Activated T-cell treated with anti-CD3 and anti-CD28 coated beads, Interleukin-2, amount 50 U/mL, for 72 hours (primary cell): Measurements from ENCODE around the gene SIGLEC1. TPM values are rescaled to one million over a fixed set of nuclear protein-coding genes. Genes with fewer than 3 reads are reported as not detected.

Experiments used
- ATAC-seq, 2 donors: fragments of 150-1000 bp; cut with Tn5 transposase; replicated peaks in 1 of 2; 2 replicates each; pipeline ENCODE4 v1.10.0; 2021; ENCODE audit warnings: moderate library complexity in 2 of 2, mild to moderate bottlenecking in 1 of 2
- DNase-seq, 2 donors: peaks; one replicate each; pipeline ENCODE4 v3.0.0; 2021 to 2022; ENCODE audit warnings: mixed read lengths in 1 of 2
- H3K27ac Mint-ChIP-seq: one replicate; pipeline ENCODE4 v1.8.0; 2022; ENCODE audit warnings: mild to moderate bottlenecking, moderate library complexity, mixed read lengths
- H3K27me3 Mint-ChIP-seq: one replicate; pipeline ENCODE4 v1.8.0; 2022; ENCODE audit warnings: low read depth, mixed read lengths
- H3K36me3 Mint-ChIP-seq, 2 donors: one replicate each; pipeline ENCODE4 v1.8.0; 2022; ENCODE audit warnings: mixed read lengths in 2 of 2, mild to moderate bottlenecking in 1 of 2; ENCODE audit not compliant: insufficient read depth in 2 of 2
- H3K4me1 Mint-ChIP-seq: one replicate; pipeline ENCODE4 v1.8.0; 2022; ENCODE audit warnings: low read depth, mixed read lengths
- H3K4me3 Mint-ChIP-seq, 2 donors: one replicate each; pipeline ENCODE4 v1.8.0; 2022; ENCODE audit warnings: mild to moderate bottlenecking in 2 of 2, mixed read lengths in 2 of 2, moderate library complexity in 2 of 2
- H3K9me3 Mint-ChIP-seq, 2 donors: one replicate each; pipeline ENCODE4 v1.8.0; 2022; ENCODE audit warnings: mixed read lengths in 2 of 2
- total RNA-seq, 2 donors: library from RNA; stranded (reverse); gene quantifications; one replicate each; pipeline ENCODE4 v1.2.3, GENCODE V29; 2022

The SIGLEC1 gene
- total RNA-seq, 2 donors from 2014 or later, result 0.02 TPM; not detected in 1

DNA sequence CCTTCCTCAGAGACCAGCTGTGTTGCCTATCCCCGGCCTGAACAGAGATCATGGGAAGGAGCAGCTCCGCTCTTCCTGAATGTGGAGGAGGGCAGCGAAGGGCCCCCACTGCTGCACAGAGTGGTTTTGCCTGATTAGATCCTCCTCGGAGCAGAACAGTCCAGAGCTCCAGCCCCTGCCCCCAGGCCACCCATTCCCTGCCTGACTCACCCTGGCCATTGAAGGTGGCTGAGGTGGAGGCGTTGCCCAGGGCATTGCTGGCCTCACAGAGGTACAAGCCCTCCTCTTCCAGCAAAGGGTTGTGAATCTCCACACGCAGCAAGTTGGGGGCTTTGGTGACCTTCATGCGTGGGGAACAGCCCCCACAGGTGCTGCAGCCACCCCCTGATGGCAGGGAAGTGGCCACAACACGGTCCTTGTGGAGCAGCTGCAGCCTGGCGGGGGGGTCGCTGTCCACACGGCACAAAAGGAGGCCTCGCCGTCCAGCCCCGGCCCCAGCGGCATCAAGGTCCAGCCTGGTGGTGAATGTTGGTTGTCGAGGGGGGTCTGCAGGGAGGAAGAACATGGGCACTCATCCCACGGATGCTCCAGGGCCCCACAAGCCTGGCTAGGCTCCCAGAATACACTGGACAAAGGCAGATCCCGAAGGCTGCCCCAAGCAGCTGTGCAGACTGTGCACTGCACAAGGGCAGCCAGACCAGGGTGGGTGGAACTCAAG lies 14.7 kb downstream of the SIGLEC1 start:
- no peaks in the 10 kb centered on the region for H3K36me3 Mint-ChIP-seq
- H3K9me3 Mint-ChIP-seq, result no peaks in the 10 kb centered on the region
- H3K27ac Mint-ChIP-seq, result no peak overlapping the region
- H3K4me1 Mint-ChIP-seq, result no peaks in the 10 kb centered on the region
- H3K27me3 Mint-ChIP-seq, result no peaks in the 10 kb centered on the region
- no peak for ATAC-seq
- H3K4me3 Mint-ChIP-seq, result no peak overlapping the region
- DNase-seq, result no peak

DNA sequence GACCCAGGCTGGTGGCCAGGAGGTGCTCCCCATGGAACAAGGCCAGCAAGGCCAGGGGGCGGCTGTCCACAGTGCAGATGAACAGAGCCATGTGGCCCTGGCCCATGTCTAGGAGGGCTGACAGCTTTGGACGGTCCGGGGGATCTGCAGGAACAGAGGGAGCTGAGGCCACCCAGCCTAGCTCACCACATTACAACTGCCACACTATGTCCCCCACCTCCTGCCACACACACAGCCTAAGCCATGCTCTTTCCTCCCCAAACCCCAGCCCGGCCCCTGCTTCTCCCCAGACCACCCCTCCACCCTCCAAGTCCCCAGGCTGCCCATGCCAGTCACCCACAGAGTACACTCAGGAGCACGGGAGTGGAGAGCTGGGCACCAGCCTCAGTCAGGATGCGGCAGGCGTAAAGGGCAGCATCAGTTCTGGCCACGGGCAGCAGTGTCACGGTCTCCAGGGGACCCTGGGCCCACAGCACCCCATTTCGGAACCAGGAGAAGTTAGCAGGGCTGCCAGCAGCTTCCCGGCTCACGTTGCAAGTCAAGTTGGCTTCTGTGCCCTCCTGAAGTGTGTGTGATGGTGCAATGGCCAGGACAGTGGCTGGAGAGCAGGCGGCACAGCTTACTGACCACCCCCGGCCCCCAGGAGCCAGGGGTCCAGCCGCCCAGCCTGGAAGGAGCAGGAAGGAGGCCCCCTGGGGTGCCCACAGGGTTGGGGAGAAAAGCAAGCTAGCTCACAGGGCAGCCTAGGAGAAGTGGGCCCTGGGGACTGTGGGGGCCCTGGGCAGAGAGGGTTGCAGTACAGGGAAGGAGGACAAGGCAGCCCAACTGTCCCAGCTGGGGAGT lies 15.4 kb downstream of the SIGLEC1 start:
- Mint-ChIP-seq H3K9me3 (no peaks in the 10 kb centered on the region), H3K27me3 (no peaks in the 10 kb centered on the region), H3K4me3 (no peak overlapping the region), H3K36me3 (no peaks in the 10 kb centered on the region), H3K4me1 (no peaks in the 10 kb centered on the region), H3K27ac (no peak overlapping the region)
- ATAC-seq, result no peak
- DNase-seq, result no peak

DNA sequence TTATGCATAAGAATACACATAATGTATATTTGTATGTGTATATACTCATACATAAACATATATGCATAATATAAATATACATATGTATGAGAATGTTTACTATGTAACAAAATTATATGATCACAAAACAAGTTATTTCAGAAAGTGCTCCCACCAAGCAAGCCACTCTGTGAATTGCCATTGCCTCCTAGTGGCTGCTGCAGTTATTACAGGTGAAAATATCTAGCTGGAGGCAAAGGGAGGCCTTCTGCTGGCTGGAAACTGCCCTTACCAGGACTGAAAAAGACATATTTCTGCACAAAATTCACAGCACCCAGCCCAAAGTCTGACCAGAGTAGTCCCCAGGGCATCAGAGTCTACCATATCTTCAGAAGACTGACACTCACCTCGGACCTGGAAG lies 16.2 kb downstream of the SIGLEC1 start:
- DNase-seq (no peak), ATAC-seq (no peak)
- no peaks in the 10 kb centered on the region for H3K27me3 Mint-ChIP-seq
- H3K4me1 Mint-ChIP-seq, result no peaks in the 10 kb centered on the region
- no peak overlapping the region for H3K27ac Mint-ChIP-seq
- H3K36me3 Mint-ChIP-seq, result no peaks in the 10 kb centered on the region
- no peak overlapping the region for H3K4me3 Mint-ChIP-seq
- no peaks in the 10 kb centered on the region for H3K9me3 Mint-ChIP-seq

DNA sequence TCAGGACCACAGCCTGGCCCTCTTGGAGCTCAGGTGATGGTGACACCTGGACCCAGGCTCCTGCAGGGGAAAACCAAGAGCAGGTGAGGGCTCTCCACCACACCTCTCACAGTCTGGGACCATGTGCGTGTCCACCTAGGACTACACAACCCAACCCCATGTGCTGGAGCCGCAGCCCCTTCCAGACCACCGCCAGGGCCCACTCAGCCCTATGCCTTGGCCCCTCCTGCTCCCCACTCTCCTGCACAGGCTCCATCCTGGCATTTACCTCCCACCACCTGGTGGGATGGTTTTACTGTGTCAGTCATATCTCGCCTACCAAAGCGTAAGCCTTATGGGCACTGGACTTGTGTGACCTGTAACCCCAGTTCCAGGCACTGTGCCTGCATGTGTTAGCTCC lies 17.5 kb downstream of the SIGLEC1 start:
- no peak overlapping the region for H3K27ac Mint-ChIP-seq
- no peaks in the 10 kb centered on the region for H3K4me1 Mint-ChIP-seq
- H3K27me3 Mint-ChIP-seq, result no peaks in the 10 kb centered on the region

DNA sequence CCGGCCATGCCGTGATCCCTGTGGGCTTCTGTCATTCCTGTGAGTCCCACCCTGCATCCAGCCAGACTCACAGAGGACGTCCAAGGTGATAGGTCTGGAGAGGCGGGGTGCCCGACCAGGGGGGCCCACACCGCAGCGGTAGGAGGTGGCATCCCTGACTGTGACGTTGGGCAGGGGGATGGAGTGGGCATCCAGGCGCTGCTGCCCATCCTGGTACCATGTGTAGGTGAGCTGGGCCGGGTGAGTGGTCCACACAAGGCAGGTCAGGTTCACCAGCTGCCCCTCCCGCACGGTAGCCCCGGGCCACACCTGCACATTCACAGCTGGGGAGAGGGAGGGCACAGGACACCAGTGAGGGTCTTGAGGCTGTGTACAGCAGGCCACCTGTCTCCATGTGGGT lies 19.0 kb downstream of the SIGLEC1 start:
- no peak for ATAC-seq
- H3K4me1 Mint-ChIP-seq, result no peaks in the 10 kb centered on the region
- no peaks in the 10 kb centered on the region for H3K27me3 Mint-ChIP-seq
- H3K9me3 Mint-ChIP-seq, result no peaks in the 10 kb centered on the region
- no peak overlapping the region for H3K4me3 Mint-ChIP-seq
- no peak overlapping the region for H3K27ac Mint-ChIP-seq
- H3K36me3 Mint-ChIP-seq, result no peaks in the 10 kb centered on the region
- DNase-seq, result no peak

More for the DNA sequence above, 17.5 kb downstream of the SIGLEC1 start:
- ATAC-seq (no peak), DNase-seq (no peak)
- Mint-ChIP-seq H3K4me3 (no peak overlapping the region), H3K9me3 (no peaks in the 10 kb centered on the region), H3K36me3 (no peaks in the 10 kb centered on the region)

DNA sequence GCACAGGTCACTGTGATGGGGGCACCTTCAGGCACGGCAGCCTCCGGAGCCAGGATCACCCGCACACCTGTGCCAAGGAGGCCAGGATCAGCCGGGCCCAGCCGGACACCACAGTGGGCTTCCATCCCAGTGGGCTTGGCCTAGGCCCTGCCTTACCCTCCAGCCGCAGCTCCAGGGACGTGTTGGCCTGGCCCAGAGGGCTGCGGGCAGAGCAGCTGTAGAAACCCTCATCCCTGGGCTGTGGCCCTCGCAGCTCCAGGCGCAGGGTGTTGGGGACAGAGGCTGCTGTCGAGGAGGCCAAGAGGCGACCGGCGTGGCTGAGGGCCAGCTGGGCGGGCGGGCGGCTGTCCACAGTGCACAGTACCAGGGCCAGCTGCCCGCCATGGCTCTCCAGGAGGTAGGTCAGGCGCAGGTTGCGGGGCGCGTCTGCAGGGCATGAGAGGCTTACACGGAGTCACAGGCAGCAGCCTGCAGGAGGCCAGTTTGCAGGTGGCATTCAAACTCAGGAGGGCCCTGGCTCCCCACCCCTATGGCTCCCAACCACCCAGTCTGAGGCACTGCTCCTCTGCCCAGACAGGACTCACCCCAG lies 19.6 kb downstream of the SIGLEC1 start:
- Mint-ChIP-seq H3K27me3 (peaks cover 3% of the 10 kb centered on the region), H3K36me3 (no peaks in the 10 kb centered on the region), H3K9me3 (no peaks in the 10 kb centered on the region), H3K4me1 (no peaks in the 10 kb centered on the region), H3K27ac (no peak overlapping the region), H3K4me3 (no peak overlapping the region)
- no peak for DNase-seq
- ATAC-seq, result no peak

DNA sequence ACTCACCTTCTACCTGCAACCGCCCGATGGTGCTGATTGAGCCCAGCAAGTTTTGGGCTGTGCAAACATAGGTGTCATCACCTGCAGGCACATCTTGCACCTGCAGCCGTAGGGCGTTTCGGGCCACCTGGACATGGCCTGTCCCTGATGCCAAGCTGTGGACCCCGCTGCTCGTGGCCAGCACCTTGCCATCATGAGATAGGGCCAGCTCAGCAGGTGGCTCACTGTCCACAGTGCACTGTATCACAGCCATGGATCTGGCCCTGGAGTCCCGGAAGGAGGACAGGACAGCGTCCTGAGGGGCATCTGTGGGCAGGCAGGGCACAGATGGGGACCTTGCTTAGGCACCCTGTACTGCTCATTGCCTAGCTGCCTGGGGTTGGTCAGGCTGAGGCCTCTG lies 20.5 kb downstream of the SIGLEC1 start:
- H3K4me1 Mint-ChIP-seq, result no peaks in the 10 kb centered on the region
- H3K27ac Mint-ChIP-seq, result no peak overlapping the region
- no peak for ATAC-seq
- peaks cover 12% of the 10 kb centered on the region for H3K27me3 Mint-ChIP-seq
- H3K4me3 Mint-ChIP-seq, result no peak overlapping the region
- no peaks in the 10 kb centered on the region for H3K9me3 Mint-ChIP-seq
- no peaks in the 10 kb centered on the region for H3K36me3 Mint-ChIP-seq
- no peak for DNase-seq

DNA sequence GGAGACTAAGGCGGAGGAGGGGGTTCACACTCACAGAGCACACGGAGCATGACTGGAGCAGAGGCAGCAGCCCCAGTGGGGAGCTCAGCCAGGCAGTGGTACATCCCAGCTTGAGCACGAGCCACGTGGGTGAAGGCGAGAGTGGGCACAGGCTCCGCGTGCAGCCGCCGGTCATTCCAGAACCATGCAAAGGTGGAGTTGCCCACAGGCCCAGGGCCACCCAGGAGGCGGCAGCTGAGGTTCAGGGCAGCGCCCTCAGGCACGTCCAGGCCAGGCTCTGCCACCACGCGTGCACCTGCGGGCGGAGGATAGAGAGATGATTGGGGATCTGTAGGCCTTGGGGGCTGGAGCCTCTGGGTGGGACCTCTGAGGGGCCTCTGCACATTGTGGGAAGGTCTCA lies 21.1 kb downstream of the SIGLEC1 start:
- no peak overlapping the region for H3K4me3 Mint-ChIP-seq
- no peak for ATAC-seq
- DNase-seq, result no peak
- no peaks in the 10 kb centered on the region for H3K9me3 Mint-ChIP-seq
- no peaks in the 10 kb centered on the region for H3K36me3 Mint-ChIP-seq
- no peaks in the 10 kb centered on the region for H3K4me1 Mint-ChIP-seq
- H3K27ac Mint-ChIP-seq, result no peak overlapping the region
- peaks cover 18% of the 10 kb centered on the region for H3K27me3 Mint-ChIP-seq

DNA sequence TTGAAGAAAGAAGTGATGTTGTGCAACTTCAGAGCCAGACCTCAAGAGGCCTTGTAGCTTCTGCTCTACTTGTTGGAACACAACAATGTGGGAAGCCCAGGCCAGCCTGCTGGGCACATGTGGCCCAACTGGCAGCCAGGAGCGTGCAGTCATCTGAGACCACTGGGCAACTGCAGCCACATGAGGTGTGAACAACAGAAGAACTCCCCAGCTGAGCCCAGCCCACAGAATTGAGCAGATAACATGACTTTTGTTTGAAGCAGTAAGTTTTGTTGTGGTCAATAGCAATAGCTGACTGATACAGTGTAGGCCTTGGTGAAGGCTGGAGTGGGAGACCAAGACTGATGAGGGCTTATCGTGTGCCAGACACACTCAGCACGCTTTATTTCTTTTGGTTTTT lies 22.0 kb downstream of the SIGLEC1 start:
- no peaks in the 10 kb centered on the region for H3K4me1 Mint-ChIP-seq
- H3K27me3 Mint-ChIP-seq, result peaks cover 21% of the 10 kb centered on the region
- DNase-seq, result no peak
- H3K27ac Mint-ChIP-seq, result no peak overlapping the region
- H3K36me3 Mint-ChIP-seq, result no peaks in the 10 kb centered on the region
- H3K4me3 Mint-ChIP-seq, result no peak overlapping the region
- no peak for ATAC-seq
- H3K9me3 Mint-ChIP-seq, result no peaks in the 10 kb centered on the region

DNA sequence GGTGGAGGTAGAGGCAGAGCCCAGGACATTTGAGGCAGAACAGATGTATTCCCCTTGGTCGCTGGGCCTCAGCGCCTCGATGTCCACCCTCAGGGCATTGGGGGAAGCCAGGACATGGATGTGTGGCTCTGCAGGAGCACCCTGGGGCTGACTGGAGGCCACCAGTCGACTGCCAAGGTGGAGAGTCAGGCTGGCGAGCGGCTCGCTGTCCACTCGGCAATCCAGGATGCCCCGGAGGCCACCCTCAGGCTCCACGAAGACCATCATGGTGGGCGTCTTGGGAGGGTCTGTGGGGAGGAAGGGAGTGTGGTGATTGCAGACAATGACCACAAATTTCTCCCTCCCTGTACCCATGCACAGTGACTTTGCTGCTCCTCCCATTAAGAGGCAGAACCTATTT lies 22.4 kb downstream of the SIGLEC1 start:
- H3K27ac Mint-ChIP-seq, result no peak overlapping the region
- H3K4me3 Mint-ChIP-seq, result no peak overlapping the region
- H3K27me3 Mint-ChIP-seq, result peaks cover 26% of the 10 kb centered on the region
- H3K4me1 Mint-ChIP-seq, result no peaks in the 10 kb centered on the region
- DNase-seq (no peak), ATAC-seq (no peak)
- no peaks in the 10 kb centered on the region for H3K36me3 Mint-ChIP-seq
- no peaks in the 10 kb centered on the region for H3K9me3 Mint-ChIP-seq

DNA sequence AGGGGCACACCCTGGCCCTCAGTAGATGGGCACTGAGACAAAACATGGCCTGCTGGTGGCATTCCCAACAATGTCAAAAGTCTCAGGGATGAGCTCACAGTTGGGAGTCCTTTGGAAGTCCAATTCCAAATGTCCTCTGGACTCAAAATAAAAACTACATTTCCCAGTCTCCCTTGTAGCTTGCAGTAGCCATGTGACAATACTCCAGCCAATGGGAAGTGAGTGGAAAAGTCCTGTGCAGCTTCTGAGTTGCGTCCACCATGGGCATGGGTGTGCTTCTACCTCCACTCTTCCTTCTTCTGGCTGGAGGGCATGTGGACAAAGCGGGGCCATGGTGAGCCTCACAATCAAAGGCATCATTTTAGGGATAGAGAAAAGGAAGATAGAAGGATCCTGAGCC lies 24.7 kb downstream of the SIGLEC1 start:
- Mint-ChIP-seq H3K27me3 (peaks cover 45% of the 10 kb centered on the region), H3K36me3 (no peaks in the 10 kb centered on the region), H3K4me3 (no peak overlapping the region), H3K4me1 (no peaks in the 10 kb centered on the region), H3K9me3 (no peaks in the 10 kb centered on the region), H3K27ac (no peak overlapping the region)
- ATAC-seq, result no peak
- no peak for DNase-seq

DNA sequence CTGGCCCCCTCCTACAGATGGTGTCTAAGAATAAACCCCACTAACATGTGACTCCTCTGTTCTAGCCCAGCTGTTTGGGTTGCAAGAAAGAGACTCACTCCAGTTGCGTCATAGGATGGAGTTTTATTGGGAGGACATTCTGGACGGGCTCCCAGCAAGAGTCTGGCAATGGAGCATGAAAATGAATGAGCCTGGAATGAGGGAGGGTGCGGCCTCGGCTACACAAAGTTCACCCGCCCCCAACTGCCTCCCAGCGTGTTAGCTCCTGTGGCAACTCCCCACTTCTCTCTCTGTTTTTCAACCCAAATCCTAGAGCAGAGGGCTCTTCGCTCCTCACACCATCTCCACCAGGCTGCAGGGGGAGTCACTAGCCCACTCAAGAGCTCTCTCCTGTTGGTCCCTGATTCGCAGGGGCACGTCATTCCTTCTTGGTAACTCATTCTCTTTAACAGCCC lies 25.5 kb downstream of the SIGLEC1 start:
- Mint-ChIP-seq H3K9me3 (no peaks in the 10 kb centered on the region), H3K4me3 (no peak overlapping the region), H3K4me1 (no peaks in the 10 kb centered on the region), H3K27ac (no peak overlapping the region), H3K36me3 (no peaks in the 10 kb centered on the region), H3K27me3 (peaks cover 50% of the 10 kb centered on the region)
- DNase-seq (no peak), ATAC-seq (no peak)

DNA sequence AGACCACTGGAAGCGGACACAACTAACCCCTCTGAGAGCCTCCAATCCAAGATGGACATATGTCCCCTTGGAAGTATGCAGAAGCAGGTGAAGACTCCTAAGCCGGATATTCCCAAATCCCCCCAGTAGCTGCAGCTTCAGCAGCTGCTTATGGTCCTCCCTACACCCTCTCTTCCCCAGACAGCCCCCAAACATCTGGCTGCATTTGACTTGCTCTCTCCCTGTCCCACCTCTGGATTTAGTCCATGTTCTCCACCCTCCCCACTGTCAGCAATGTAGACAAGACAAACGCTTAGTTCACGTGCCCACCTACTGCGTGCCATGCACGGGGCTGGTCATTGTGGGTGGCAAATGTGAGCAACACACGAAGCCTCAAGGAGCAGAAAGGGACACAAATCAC lies 26.0 kb downstream of the SIGLEC1 start:
- H3K4me3 Mint-ChIP-seq, result no peak overlapping the region
- H3K9me3 Mint-ChIP-seq, result no peaks in the 10 kb centered on the region
- H3K27me3 Mint-ChIP-seq, result peaks cover 51% of the 10 kb centered on the region
- no peaks in the 10 kb centered on the region for H3K36me3 Mint-ChIP-seq
- H3K27ac Mint-ChIP-seq, result no peak overlapping the region
- ATAC-seq (no peak), DNase-seq (no peak)
- no peaks in the 10 kb centered on the region for H3K4me1 Mint-ChIP-seq
